Measurements from ENCODE around the gene TATDN2.

The TATDN2 gene

DNA sequence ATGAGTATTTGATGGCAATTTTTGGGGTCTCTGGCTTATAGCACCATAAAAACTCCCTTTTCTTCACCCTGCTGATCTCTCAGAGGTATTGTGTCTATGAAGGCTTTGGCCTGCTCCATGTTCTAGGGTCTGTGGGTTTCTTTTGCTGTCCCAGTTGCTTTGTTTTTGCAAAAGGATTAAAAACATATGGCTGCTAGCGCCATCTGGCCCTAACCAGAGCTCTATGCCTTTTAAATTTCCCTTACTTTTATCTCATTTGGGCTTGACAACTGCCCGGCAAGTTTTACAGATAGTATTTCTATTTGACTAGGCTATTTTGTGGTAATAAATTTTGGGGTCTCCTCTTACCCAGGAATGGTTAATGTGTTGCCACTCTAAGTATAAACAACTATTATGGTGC lies 50.9 kb downstream of the TATDN2 start:
- no peak overlapping the region for H2BK5ac ChIP-seq (ENCODE audit: low read length)
- no peak overlapping the region for H3K23ac ChIP-seq (ENCODE audit: low read depth, low read length, poor library complexity)
- no peak overlapping the region for H3K27ac ChIP-seq (replicated peaks; ENCODE audit: low read length)
- H3K4me1 ChIP-seq (ENCODE audit: control insufficient read depth in 2 of 2, insufficient read depth in 1 of 2, low read depth in 1 of 2, low read length in 2 of 2): no peaks in the 10 kb centered on the region
- no peak overlapping the region for H4K91ac ChIP-seq (ENCODE audit: low read depth, low read length, poor library complexity)
- no peak overlapping the region for H2BK15ac ChIP-seq (ENCODE audit: low read length)
- no peak for DNase-seq (ENCODE audit: low spot score)
- no peak overlapping the region for H2AK5ac ChIP-seq (ENCODE audit: low read depth, low read length)
- H4K8ac ChIP-seq (ENCODE audit: low read depth, low read length): no peak overlapping the region
- H3K79me1 ChIP-seq (ENCODE audit: low read depth, low read length): no peaks in the 10 kb centered on the region
- no peak overlapping the region for H3K9ac ChIP-seq (ENCODE audit: low read depth, low read length, poor library complexity)
- H3K4ac ChIP-seq (ENCODE audit: low read length): no peak overlapping the region
- H3K4me2 ChIP-seq (ENCODE audit: insufficient read depth, low read length, poor library complexity, severe bottlenecking): no peak overlapping the region
- H2BK120ac ChIP-seq (ENCODE audit: low read depth, low read length): no peak overlapping the region
- H2AFZ ChIP-seq (ENCODE audit: low read length): no peak overlapping the region
- H2BK12ac ChIP-seq (ENCODE audit: low read length): no peak overlapping the region
- H3K14ac ChIP-seq (ENCODE audit: low read length): no peak overlapping the region
- no peak overlapping the region for H3K18ac ChIP-seq (ENCODE audit: low read length)
- peaks cover 40 to 66% of the 10 kb centered on the region in 2 donors for H3K36me3 ChIP-seq (replicated peaks in 1 of 2; ENCODE audit: control insufficient read depth in 2 of 2, insufficient read depth in 2 of 2, low read length in 2 of 2)
- no CpG with 5 or more reads among the region's 2 CpGs for WGBS, 2 donors (ENCODE audit: extremely low coverage in 2 of 2, insufficient read length in 2 of 2, insufficient replicate concordance in 1 of 2)
- H3K9me3 ChIP-seq (replicated peaks in 1 of 2; ENCODE audit: control insufficient read depth in 2 of 2, insufficient read depth in 1 of 2, low read depth in 1 of 2, low read length in 2 of 2): no peaks in the 10 kb centered on the region
- no peak overlapping the region for H3K4me3 ChIP-seq (ENCODE audit: low read length in 2 of 2)
- H3K27me3 ChIP-seq (ENCODE audit: control insufficient read depth in 3 of 3, insufficient read depth in 3 of 3, low read depth in 1 of 3, low read length in 3 of 3): no peaks in the 10 kb centered on the region

- no peak overlapping the region for H4K8ac ChIP-seq (ENCODE audit: low read depth, low read length)
- H3K27me3 ChIP-seq (ENCODE audit: control insufficient read depth in 3 of 3, insufficient read depth in 3 of 3, low read depth in 1 of 3, low read length in 3 of 3): no peaks in the 10 kb centered on the region
- H3K4me1 ChIP-seq (ENCODE audit: control insufficient read depth in 2 of 2, insufficient read depth in 1 of 2, low read depth in 1 of 2, low read length in 2 of 2): no peaks in the 10 kb centered on the region
- H4K91ac ChIP-seq (ENCODE audit: low read depth, low read length, poor library complexity): no peak overlapping the region
- H3K27ac ChIP-seq (replicated peaks; ENCODE audit: low read length): no peak overlapping the region
- no peak overlapping the region for H2BK12ac ChIP-seq (ENCODE audit: low read length)
- WGBS, 2 donors (ENCODE audit: extremely low coverage in 2 of 2, insufficient read length in 2 of 2, insufficient replicate concordance in 1 of 2): no CpG with 5 or more reads among the region's 6 CpGs
- no peak overlapping the region for H2BK120ac ChIP-seq (ENCODE audit: low read depth, low read length)
- no peak overlapping the region for H2AFZ ChIP-seq (ENCODE audit: low read length)
- no peak overlapping the region for H3K9ac ChIP-seq (ENCODE audit: low read depth, low read length, poor library complexity)
- H3K18ac ChIP-seq (ENCODE audit: low read length): no peak overlapping the region
- DNase-seq (ENCODE audit: low spot score): no peak
- H3K4ac ChIP-seq (ENCODE audit: low read length): no peak overlapping the region
- H2BK5ac ChIP-seq (ENCODE audit: low read length): no peak overlapping the region
- no peak overlapping the region for H2BK15ac ChIP-seq (ENCODE audit: low read length)
- no peak overlapping the region for H2AK5ac ChIP-seq (ENCODE audit: low read depth, low read length)
- H3K36me3 ChIP-seq (replicated peaks in 1 of 2; ENCODE audit: control insufficient read depth in 2 of 2, insufficient read depth in 2 of 2, low read length in 2 of 2): peaks cover 45 to 69% of the 10 kb centered on the region in 2 donors
- H3K4me3 ChIP-seq (ENCODE audit: low read length in 2 of 2): no peak overlapping the region
- no peaks in the 10 kb centered on the region for H3K9me3 ChIP-seq (replicated peaks in 1 of 2; ENCODE audit: control insufficient read depth in 2 of 2, insufficient read depth in 1 of 2, low read depth in 1 of 2, low read length in 2 of 2)
- no peak overlapping the region for H3K4me2 ChIP-seq (ENCODE audit: insufficient read depth, low read length, poor library complexity, severe bottlenecking)
- peak overlapping the region; percentile 93 for H3K23ac ChIP-seq (ENCODE audit: low read depth, low read length, poor library complexity)
- H3K14ac ChIP-seq (ENCODE audit: low read length): no peak overlapping the region
- H3K79me1 ChIP-seq (ENCODE audit: low read depth, low read length): no peaks in the 10 kb centered on the region
Observed at GRCh38 chr3:10299679-10300078, 51.4 kb downstream of the TATDN2 start.

DNA sequence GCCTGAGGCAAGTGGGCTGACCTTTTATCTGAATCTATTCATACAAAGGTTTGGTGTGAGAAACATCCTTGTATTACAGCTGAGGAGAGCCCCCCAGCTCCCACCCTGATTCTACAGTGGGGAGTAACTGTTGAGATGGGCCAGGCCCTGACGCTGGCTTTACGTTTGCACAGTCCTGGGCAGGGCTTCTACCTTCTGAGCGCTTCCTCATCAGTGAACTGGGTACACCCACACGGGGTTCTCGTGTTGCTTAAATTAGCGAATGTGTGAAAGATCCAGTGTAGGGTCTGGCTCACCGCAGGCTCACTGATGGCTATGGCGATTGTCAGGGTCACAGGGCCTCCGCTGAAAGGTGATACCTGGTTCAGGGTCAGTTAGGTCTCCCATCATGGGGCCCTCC lies 51.8 kb downstream of the TATDN2 start:
- H3K14ac ChIP-seq (ENCODE audit: low read length): no peak overlapping the region
- no peak overlapping the region for H3K23ac ChIP-seq (ENCODE audit: low read depth, low read length, poor library complexity)
- H2AK5ac ChIP-seq (ENCODE audit: low read depth, low read length): no peak overlapping the region
- peaks cover 48 to 73% of the 10 kb centered on the region in 2 donors for H3K36me3 ChIP-seq (replicated peaks in 1 of 2; ENCODE audit: control insufficient read depth in 2 of 2, insufficient read depth in 2 of 2, low read length in 2 of 2)
- DNase-seq (ENCODE audit: low spot score): no peak
- H3K4ac ChIP-seq (ENCODE audit: low read length): no peak overlapping the region
- no peak overlapping the region for H2BK15ac ChIP-seq (ENCODE audit: low read length)
- no peak overlapping the region for H3K18ac ChIP-seq (ENCODE audit: low read length)
- H2BK12ac ChIP-seq (ENCODE audit: low read length): no peak overlapping the region
- H2AFZ ChIP-seq (ENCODE audit: low read length): no peak overlapping the region
- no peak overlapping the region for H4K8ac ChIP-seq (ENCODE audit: low read depth, low read length)
- H3K79me1 ChIP-seq (ENCODE audit: low read depth, low read length): no peaks in the 10 kb centered on the region
- no peak overlapping the region for H2BK120ac ChIP-seq (ENCODE audit: low read depth, low read length)
- no peak overlapping the region for H3K9ac ChIP-seq (ENCODE audit: low read depth, low read length, poor library complexity)
- no peak overlapping the region for H4K91ac ChIP-seq (ENCODE audit: low read depth, low read length, poor library complexity)
- H3K9me3 ChIP-seq (replicated peaks in 1 of 2; ENCODE audit: control insufficient read depth in 2 of 2, insufficient read depth in 1 of 2, low read depth in 1 of 2, low read length in 2 of 2): no peaks in the 10 kb centered on the region
- H3K4me2 ChIP-seq (ENCODE audit: insufficient read depth, low read length, poor library complexity, severe bottlenecking): no peak overlapping the region
- H2BK5ac ChIP-seq (ENCODE audit: low read length): no peak overlapping the region
- WGBS, 2 donors (ENCODE audit: extremely low coverage in 2 of 2, insufficient read length in 2 of 2, insufficient replicate concordance in 1 of 2): no CpG with 5 or more reads among the region's 9 CpGs
- no peaks in the 10 kb centered on the region for H3K27me3 ChIP-seq (ENCODE audit: control insufficient read depth in 3 of 3, insufficient read depth in 3 of 3, low read depth in 1 of 3, low read length in 3 of 3)
- no peak overlapping the region for H3K27ac ChIP-seq (replicated peaks; ENCODE audit: low read length)
- no peaks in the 10 kb centered on the region for H3K4me1 ChIP-seq (ENCODE audit: control insufficient read depth in 2 of 2, insufficient read depth in 1 of 2, low read depth in 1 of 2, low read length in 2 of 2)
- H3K4me3 ChIP-seq (ENCODE audit: low read length in 2 of 2): no peak overlapping the region

GRCh38 chr3:10303105-10303504 lies 54.8 kb downstream of the TATDN2 start:
- Histone ChIP-seq H3K18ac (ENCODE audit: low read length) (no peak overlapping the region), H3K27ac (replicated peaks; ENCODE audit: low read length) (no peak overlapping the region), H3K4me1 (ENCODE audit: control insufficient read depth in 2 of 2, insufficient read depth in 1 of 2, low read depth in 1 of 2, low read length in 2 of 2) (no peaks in the 10 kb centered on the region), H3K4me2 (ENCODE audit: insufficient read depth, low read length, poor library complexity, severe bottlenecking) (no peak overlapping the region), H4K8ac (ENCODE audit: low read depth, low read length) (no peak overlapping the region), H2BK15ac (ENCODE audit: low read length) (no peak overlapping the region), H3K4ac (ENCODE audit: low read length) (no peak overlapping the region), H3K36me3 (replicated peaks in 1 of 2; ENCODE audit: control insufficient read depth in 2 of 2, insufficient read depth in 2 of 2, low read length in 2 of 2) (peaks cover 58 to 94% of the 10 kb centered on the region in 2 donors), H3K79me1 (ENCODE audit: low read depth, low read length) (no peaks in the 10 kb centered on the region), H4K91ac (ENCODE audit: low read depth, low read length, poor library complexity) (no peak overlapping the region), H2AK5ac (ENCODE audit: low read depth, low read length) (no peak overlapping the region), H3K9me3 (replicated peaks in 1 of 2; ENCODE audit: control insufficient read depth in 2 of 2, insufficient read depth in 1 of 2, low read depth in 1 of 2, low read length in 2 of 2) (no peaks in the 10 kb centered on the region), H3K23ac (ENCODE audit: low read depth, low read length, poor library complexity) (no peak overlapping the region), H2AFZ (ENCODE audit: low read length) (no peak overlapping the region), H3K4me3 (ENCODE audit: low read length in 2 of 2) (no peak overlapping the region), H2BK12ac (ENCODE audit: low read length) (no peak overlapping the region), H3K14ac (ENCODE audit: low read length) (no peak overlapping the region), H2BK5ac (ENCODE audit: low read length) (no peak overlapping the region), H3K9ac (ENCODE audit: low read depth, low read length, poor library complexity) (no peak overlapping the region), H3K27me3 (ENCODE audit: control insufficient read depth in 3 of 3, insufficient read depth in 3 of 3, low read depth in 1 of 3, low read length in 3 of 3) (no peaks in the 10 kb centered on the region), H2BK120ac (ENCODE audit: low read depth, low read length) (no peak overlapping the region)
- no CpG with 5 or more reads among the region's 9 CpGs for WGBS, 2 donors (ENCODE audit: extremely low coverage in 2 of 2, insufficient read length in 2 of 2, insufficient replicate concordance in 1 of 2)
- DNase-seq (ENCODE audit: low spot score): no peak

Measured in neuronal stem cell (in vitro differentiated cells).